NB4 (cell line): ENCODE results near the gene SLC44A4.

ENCODE experiments used
- MAX ChIP-seq: IDR thresholded peaks from 2 replicates; pipeline ENCODE4 v1.6.1; 2011; ENCODE audit warnings: low read depth, low read length
- MYC ChIP-seq: IDR thresholded peaks from 2 replicates; pipeline ENCODE4 v1.6.1; 2011; ENCODE audit warnings: low read depth, low read length
- POLR2A ChIP-seq: IDR thresholded peaks from 2 replicates; pipeline ENCODE4 v1.6.1; 2011; ENCODE audit warnings: mild to moderate bottlenecking; ENCODE audit not compliant: insufficient read length; ENCODE audit errors: extremely low read depth
- TF ChIP-seq, protein P1 (sequence below): IDR thresholded peaks from one replicate; pipeline ENCODE4 v1.5.1; 2012; ENCODE audit warnings: low read depth, low read length

- TF ChIP-seq POLR2A (no peak), MYC (no peak), MAX (no peak)
- TF ChIP-seq, protein P1, sequence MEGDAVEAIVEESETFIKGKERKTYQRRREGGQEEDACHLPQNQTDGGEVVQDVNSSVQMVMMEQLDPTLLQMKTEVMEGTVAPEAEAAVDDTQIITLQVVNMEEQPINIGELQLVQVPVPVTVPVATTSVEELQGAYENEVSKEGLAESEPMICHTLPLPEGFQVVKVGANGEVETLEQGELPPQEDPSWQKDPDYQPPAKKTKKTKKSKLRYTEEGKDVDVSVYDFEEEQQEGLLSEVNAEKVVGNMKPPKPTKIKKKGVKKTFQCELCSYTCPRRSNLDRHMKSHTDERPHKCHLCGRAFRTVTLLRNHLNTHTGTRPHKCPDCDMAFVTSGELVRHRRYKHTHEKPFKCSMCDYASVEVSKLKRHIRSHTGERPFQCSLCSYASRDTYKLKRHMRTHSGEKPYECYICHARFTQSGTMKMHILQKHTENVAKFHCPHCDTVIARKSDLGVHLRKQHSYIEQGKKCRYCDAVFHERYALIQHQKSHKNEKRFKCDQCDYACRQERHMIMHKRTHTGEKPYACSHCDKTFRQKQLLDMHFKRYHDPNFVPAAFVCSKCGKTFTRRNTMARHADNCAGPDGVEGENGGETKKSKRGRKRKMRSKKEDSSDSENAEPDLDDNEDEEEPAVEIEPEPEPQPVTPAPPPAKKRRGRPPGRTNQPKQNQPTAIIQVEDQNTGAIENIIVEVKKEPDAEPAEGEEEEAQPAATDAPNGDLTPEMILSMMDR = no peak
Measured at GRCh38 chr6:31842053-31842452, 36.7 kb downstream of the SLC44A4 start.
